Body of pancreas (tissue), 4 donors: ENCODE data around the gene SLC6A7. TPM values are rescaled to one million over a fixed set of nuclear protein-coding genes. Genes with fewer than 3 reads are reported as not detected.

Experiments
- ATAC-seq: fragments of 150-250 bp; one replicate; pipeline ENCODE4 v1.9.1; 2016
- DNase-seq, 4 donors: peaks; one replicate each; pipeline ENCODE4 v3.0.0-alpha.2; 2019
- H3K27ac ChIP-seq, 4 donors: fragments of 200-600 bp; sonication (generic); 1 replicate in 3 of 4; 2 replicates in 1 of 4; pipeline versions ENCODE4 v1.5.1 to v1.6.1; 2016 to 2019; ENCODE audit warnings: mild to moderate bottlenecking in 1 of 4, mixed read lengths in 1 of 4, moderate library complexity in 1 of 4
- H3K27me3 ChIP-seq, 2 donors: fragments of 200-600 bp; sonication (generic); one replicate each; pipeline ENCODE4 v1.6.0; 2016; ENCODE audit warnings: mild to moderate bottlenecking in 1 of 2
- H3K36me3 ChIP-seq, 2 donors: fragments of 200-600 bp; sonication (generic); replicated peaks in 1 of 2; 2 replicates each; pipeline ENCODE4 v1.5.1; 2016; ENCODE audit warnings: low read depth in 2 of 2; ENCODE audit not compliant: insufficient read depth in 1 of 2
- H3K4me1 ChIP-seq: fragments of 200-600 bp; sonication (generic); one replicate; pipeline ENCODE4 v1.6.0; 2016
- H3K4me3 ChIP-seq, 2 donors: fragments of 200-600 bp; sonication (generic); 1 replicate in 1 of 2; 2 replicates in 1 of 2; pipeline ENCODE4 v1.5.1; 2016 to 2019
- H3K9me3 ChIP-seq, 3 donors: fragments of 200-600 bp; sonication (generic); 1 replicate in 2 of 3; 2 replicates in 1 of 3; pipeline ENCODE4 v1.5.1; 2016
- CTCF ChIP-seq, 7 experiments: fragments of 450-650 bp in 4 of 7; fragments of 200-600 bp in 3 of 7; sonication (generic) in 3 of 7; IDR thresholded peaks; one replicate each; pipeline ENCODE4 v1.5.1; 2016 to 2019; ENCODE audit warnings: antibody characterized with exemption in 7 of 7
- POLR2A ChIP-seq, 3 donors: fragments of 450-650 bp; IDR thresholded peaks; one replicate each; pipeline ENCODE4 v1.6.1; 2016; ENCODE audit warnings: antibody characterized with exemption in 3 of 3, mild to moderate bottlenecking in 2 of 3
- WGBS, 2 donors: methylation state at CpG; one replicate each; pipeline ENCODE4 v1.1.5; 2017; 5-methylcytosine and 5-hydroxymethylcytosine counted together
- intact Hi-C: fragments of 100-400 bp; cut with DNase I; formaldehyde crosslinking; loops from one replicate; pipeline ENCODE4 v1.15.1; 2023
- total RNA-seq, 2 donors: library from RNA; depleted of rRNA; stranded (reverse); fragments of >200 nt; gene quantifications; one replicate each; pipeline ENCODE4 v1.1.0, GENCODE V29; 2016

The SLC6A7 gene
- total RNA-seq, 2 donors from 2014 or later, result not detected

- TF ChIP-seq CTCF (IDR thresholded peaks at IDR 0.05), result no peak
- no peak for TF ChIP-seq POLR2A (IDR thresholded peaks at IDR 0.05)
- ATAC-seq (no peak), DNase-seq (no peak)
- Histone ChIP-seq H3K36me3 (no peaks in the 10 kb centered on the region), H3K9me3 (no peaks in the 10 kb centered on the region), H3K4me1 (no peaks in the 10 kb centered on the region), H3K27ac (no peak overlapping the region), H3K4me3 (no peak overlapping the region), H3K27me3 (peaks cover 0 to 11% of the 10 kb centered on the region in 2 donors)
- 42 to 61% methylated on average over 13 to 15 of the region's 15 CpGs for WGBS, 2 donors
- intact Hi-C loops, result loop anchor here (5.0 to 10.0 kb wide), 2 partner anchors 45 to 177 kb away; no protein-coding TSS in a partner anchor
Observed at GRCh38 chr5:150167512-150167850, 22.4 kb upstream of the SLC6A7 start.

DNA sequence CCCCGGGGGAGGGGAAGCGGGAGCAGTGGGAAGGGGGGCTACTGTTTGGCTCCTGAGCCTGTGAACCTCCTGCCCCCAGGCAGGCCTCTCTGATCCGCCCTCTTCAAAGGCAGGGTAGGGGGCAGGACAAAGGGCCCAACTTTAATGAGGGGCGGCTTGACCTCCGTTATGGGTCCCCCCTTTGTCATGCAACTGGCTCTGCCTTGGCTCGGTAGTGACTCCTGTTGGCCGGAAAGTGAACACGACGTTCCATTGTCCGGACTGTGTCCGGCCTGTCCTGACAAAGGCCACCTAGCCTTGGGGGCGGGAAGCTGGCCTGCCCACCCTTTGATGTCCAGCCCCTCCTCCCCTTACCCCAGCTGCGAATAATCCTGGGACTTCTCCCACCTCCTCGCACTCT, 22.0 kb upstream of the SLC6A7 start:
- Histone ChIP-seq H3K9me3 (no peaks in the 10 kb centered on the region), H3K36me3 (no peaks in the 10 kb centered on the region), H3K4me3 (no peak overlapping the region), H3K27ac (no peak overlapping the region), H3K4me1 (no peaks in the 10 kb centered on the region), H3K27me3 (peaks cover 0 to 11% of the 10 kb centered on the region in 2 donors)
- ATAC-seq, result no peak
- no peak for DNase-seq
- no peak for TF ChIP-seq POLR2A (IDR thresholded peaks at IDR 0.05)
- no peak for TF ChIP-seq CTCF (IDR thresholded peaks at IDR 0.05)
- intact Hi-C loops, result loop anchor here (5.0 to 10.0 kb wide), 2 partner anchors 44 to 177 kb away; no protein-coding TSS in a partner anchor
- WGBS, 2 donors, result 93% methylated on average over 10 to 14 of the region's 14 CpGs

- H3K36me3 ChIP-seq, result no peaks in the 10 kb centered on the region
- H3K27ac ChIP-seq, result no peak overlapping the region
- H3K27me3 ChIP-seq, result peaks cover 0 to 11% of the 10 kb centered on the region in 2 donors
- DNase-seq (no peak), ATAC-seq (no peak)
- no peaks in the 10 kb centered on the region for H3K9me3 ChIP-seq
- intact Hi-C loops, result loop anchor here (5.0 to 10.0 kb wide), 2 partner anchors 43 to 176 kb away; no protein-coding TSS in a partner anchor
- H3K4me3 ChIP-seq, result no peak overlapping the region
- no peaks in the 10 kb centered on the region for H3K4me1 ChIP-seq
- TF ChIP-seq CTCF (IDR thresholded peaks at IDR 0.05), result no peak
- no peak for TF ChIP-seq POLR2A (IDR thresholded peaks at IDR 0.05)
- WGBS, 2 donors, result 50 to 53% methylated on average over 3 of the region's 3 CpGs
Observed at GRCh38 chr5:150168864-150169263, 21.0 kb upstream of the SLC6A7 start.

GRCh38 chr5:150172145-150172544, 17.7 kb upstream of the SLC6A7 start:
- WGBS, 2 donors, result 17 to 33% methylated on average over 1 of the region's 1 CpG
- intact Hi-C loops, result no loop called here

More at GRCh38 chr5:150172145-150172544, 17.7 kb upstream of the SLC6A7 start:
- Histone ChIP-seq H3K36me3 (no peaks in the 10 kb centered on the region), H3K4me3 (no peak overlapping the region), H3K4me1 (no peaks in the 10 kb centered on the region), H3K9me3 (no peaks in the 10 kb centered on the region), H3K27me3 (peaks cover 0 to 3% of the 10 kb centered on the region in 2 donors), H3K27ac (no peak overlapping the region)
- DNase-seq (no peak), ATAC-seq (no peak)
- TF ChIP-seq CTCF (IDR thresholded peaks at IDR 0.05) (no peak), POLR2A (IDR thresholded peaks at IDR 0.05) (no peak)
